ENCODE data around the gene ANKRD9.

ANKRD9 gene

GRCh38 chr14:102495491-102496330 lies 13.9 kb downstream of the ANKRD9 start:
- TF ChIP-seq CTCF (IDR thresholded peaks at IDR 0.05; ENCODE audit: low read length, missing control alignments): no peak
- no peak overlapping the region for H3K4me3 ChIP-seq (replicated peaks; ENCODE audit: low read depth, low read length)
- no peak for DNase-seq (ENCODE audit: low read depth)

- no peak overlapping the region for H3K4me3 ChIP-seq (replicated peaks; ENCODE audit: low read depth, low read length)
- no peak for TF ChIP-seq CTCF (IDR thresholded peaks at IDR 0.05; ENCODE audit: low read length, missing control alignments)
Observed at GRCh38 chr14:102493585-102493984, 16.0 kb downstream of the ANKRD9 start.

GRCh38 chr14:102493096-102493495 lies 16.5 kb downstream of the ANKRD9 start:
- no peak overlapping the region for H3K4me3 ChIP-seq (replicated peaks; ENCODE audit: low read depth, low read length)
- DNase-seq (ENCODE audit: low read depth): no peak
- no peak for TF ChIP-seq CTCF (IDR thresholded peaks at IDR 0.05; ENCODE audit: low read length, missing control alignments)

More at GRCh38 chr14:102493585-102493984, 16.0 kb downstream of the ANKRD9 start:
- DNase-seq (ENCODE audit: low read depth): no peak

GRCh38 chr14:102492531-102492910 lies 17.1 kb downstream of the ANKRD9 start:
- no peak for TF ChIP-seq CTCF (IDR thresholded peaks at IDR 0.05; ENCODE audit: low read length, missing control alignments)
- DNase-seq (ENCODE audit: low read depth): no peak
- no peak overlapping the region for H3K4me3 ChIP-seq (replicated peaks; ENCODE audit: low read depth, low read length)

GRCh38 chr14:102491786-102492530 lies 17.6 kb downstream of the ANKRD9 start:
- H3K4me3 ChIP-seq (replicated peaks; ENCODE audit: low read depth, low read length): no peak overlapping the region
- TF ChIP-seq CTCF (IDR thresholded peaks at IDR 0.05; ENCODE audit: low read length, missing control alignments): no peak
- no peak for DNase-seq (ENCODE audit: low read depth)

GRCh38 chr14:102491366-102491765 lies 18.2 kb downstream of the ANKRD9 start:
- no peak for TF ChIP-seq CTCF (IDR thresholded peaks at IDR 0.05; ENCODE audit: low read length, missing control alignments)
- no peak overlapping the region for H3K4me3 ChIP-seq (replicated peaks; ENCODE audit: low read depth, low read length)
- DNase-seq (ENCODE audit: low read depth): no peak
